Measurements from ENCODE around the gene TRIM37. TPM values are rescaled to one million over a fixed set of nuclear protein-coding genes. Genes with fewer than 3 reads are reported as not detected.
A peak's percentile ranks its signal among the peaks of the same experiment; 100 is the strongest.

TRIM37 gene
- total and polyA plus RNA-seq, 2 experiments from 2014 or later, result 25.6 to 30.0 TPM

DNA sequence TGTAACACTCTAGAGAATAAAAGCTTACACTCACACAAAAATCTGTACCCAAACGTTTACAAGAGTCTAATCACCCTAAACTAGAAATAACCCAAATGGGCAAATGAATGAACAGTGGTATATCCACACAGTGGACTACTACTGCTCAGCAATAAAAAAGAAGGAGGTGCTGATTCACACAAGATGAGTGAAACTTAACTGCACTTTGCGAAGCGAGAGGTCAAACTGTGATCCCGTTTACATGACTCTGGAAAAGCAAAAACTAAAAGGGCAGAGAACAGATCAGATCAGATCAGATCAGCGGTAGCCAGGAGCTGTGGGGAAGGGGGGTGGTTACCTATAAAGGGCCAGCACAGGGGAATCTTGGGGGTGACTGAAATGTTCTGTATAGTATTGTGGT, 113.4 kb downstream of the TRIM37 start:
- no peak for TF ChIP-seq CTCF (IDR thresholded peaks at IDR 0.05; ENCODE audit: low read depth, low read length)
- no peak for DNase-seq (ENCODE audit: low read depth in 1 of 2, low spot score in 1 of 2)
- peak overlapping the region; percentile 25 for H3K27ac ChIP-seq

DNA sequence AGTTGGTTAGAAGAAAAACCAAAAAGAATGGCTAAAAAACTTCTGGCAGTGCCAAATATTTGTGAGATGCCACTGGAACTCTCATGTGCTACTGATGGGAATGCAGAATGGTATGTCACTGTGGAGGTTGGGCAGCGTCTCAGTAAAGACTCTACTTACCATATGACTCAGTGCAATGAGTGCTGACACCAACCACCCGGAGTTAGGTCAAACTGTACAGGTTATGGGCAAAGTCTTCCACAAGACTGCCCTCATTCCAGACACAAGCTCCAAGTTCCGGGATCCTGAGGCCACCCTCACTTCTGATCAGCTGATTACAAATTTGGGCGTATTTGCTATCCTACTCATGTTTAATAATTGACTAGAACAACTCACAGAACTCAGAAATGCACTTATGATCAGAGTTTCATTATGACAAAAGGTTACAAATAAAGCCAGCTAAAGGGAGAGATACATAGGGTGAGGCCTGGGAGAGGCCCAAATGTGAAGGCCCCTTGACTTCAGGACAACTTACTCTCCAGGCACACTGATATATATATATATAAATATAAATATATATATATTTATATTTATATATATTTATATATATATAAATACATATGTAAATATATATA, 114.9 kb downstream of the TRIM37 start:
- DNase-seq (ENCODE audit: low read depth in 1 of 2, low spot score in 1 of 2), result peak in 1 of 2 donors; percentile 11
- no peak overlapping the region for H3K27ac ChIP-seq

More for the DNA sequence above, 113.4 kb downstream of the TRIM37 start:
- no peaks in the 10 kb centered on the region for H3K9me3 ChIP-seq (ENCODE audit: low read depth)
- H3K4me3 ChIP-seq, result no peak overlapping the region
- H3K27me3 ChIP-seq, result no peaks in the 10 kb centered on the region
- H3K36me3 ChIP-seq, result peaks cover 2% of the 10 kb centered on the region
- no peaks in the 10 kb centered on the region for H3K4me1 ChIP-seq (ENCODE audit: low read depth)

GRCh38 chr17:58989629-58990028, 117.1 kb downstream of the TRIM37 start:
- no peaks in the 10 kb centered on the region for H3K27me3 ChIP-seq
- H3K27ac ChIP-seq, result no peak overlapping the region
- peaks cover 7% of the 10 kb centered on the region for H3K4me1 ChIP-seq (ENCODE audit: low read depth)
- H3K36me3 ChIP-seq, result no peaks in the 10 kb centered on the region
- DNase-seq (ENCODE audit: low read depth in 1 of 2, low spot score in 1 of 2), result no peak
- no peak overlapping the region for H3K4me3 ChIP-seq
- no peak for TF ChIP-seq CTCF (IDR thresholded peaks at IDR 0.05; ENCODE audit: low read depth, low read length)
- no peaks in the 10 kb centered on the region for H3K9me3 ChIP-seq (ENCODE audit: low read depth)

More for the DNA sequence above, 114.9 kb downstream of the TRIM37 start:
- Histone ChIP-seq H3K36me3 (no peaks in the 10 kb centered on the region), H3K4me1 (ENCODE audit: low read depth) (no peaks in the 10 kb centered on the region), H3K27me3 (no peaks in the 10 kb centered on the region), H3K4me3 (no peak overlapping the region), H3K9me3 (ENCODE audit: low read depth) (no peaks in the 10 kb centered on the region)
- no peak for TF ChIP-seq CTCF (IDR thresholded peaks at IDR 0.05; ENCODE audit: low read depth, low read length)

- H3K36me3 ChIP-seq, result no peaks in the 10 kb centered on the region
- no peak for TF ChIP-seq CTCF (IDR thresholded peaks at IDR 0.05; ENCODE audit: low read depth, low read length)
- peak in 1 of 2 donors; percentile 19 for DNase-seq (ENCODE audit: low read depth in 1 of 2, low spot score in 1 of 2)
- no peaks in the 10 kb centered on the region for H3K27me3 ChIP-seq
- no peaks in the 10 kb centered on the region for H3K9me3 ChIP-seq (ENCODE audit: low read depth)
- peaks cover 7% of the 10 kb centered on the region for H3K4me1 ChIP-seq (ENCODE audit: low read depth)
- no peak overlapping the region for H3K4me3 ChIP-seq
- no peak overlapping the region for H3K27ac ChIP-seq
Observed at GRCh38 chr17:58985971-58986370, 120.7 kb downstream of the TRIM37 start.

DNA sequence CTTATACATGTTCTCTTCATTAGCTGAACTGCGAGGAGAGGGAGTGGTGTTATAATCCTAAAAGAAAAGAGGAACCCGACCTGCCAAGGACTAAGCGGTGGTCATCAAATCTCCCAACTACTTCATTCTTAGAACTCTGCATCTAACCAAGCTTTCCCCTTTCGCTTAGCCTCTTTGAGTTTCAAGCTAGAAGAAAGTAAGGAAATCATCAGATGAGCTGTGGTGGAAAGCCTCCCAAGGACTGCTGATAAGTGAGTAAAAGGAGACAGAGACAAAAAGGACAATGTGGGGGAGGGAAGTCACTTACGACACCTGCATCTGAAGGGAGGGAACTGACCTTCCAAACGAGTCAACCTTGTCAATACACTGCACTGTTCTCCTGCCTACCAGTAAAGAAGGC, 121.3 kb downstream of the TRIM37 start:
- no peak overlapping the region for H3K27ac ChIP-seq
- no peak for DNase-seq (ENCODE audit: low read depth in 1 of 2, low spot score in 1 of 2)
- TF ChIP-seq CTCF (IDR thresholded peaks at IDR 0.05; ENCODE audit: low read depth, low read length), result no peak
- no peak overlapping the region for H3K4me3 ChIP-seq
- no peaks in the 10 kb centered on the region for H3K27me3 ChIP-seq
- no peaks in the 10 kb centered on the region for H3K9me3 ChIP-seq (ENCODE audit: low read depth)
- H3K36me3 ChIP-seq, result no peaks in the 10 kb centered on the region
- H3K4me1 ChIP-seq (ENCODE audit: low read depth), result peaks cover 7% of the 10 kb centered on the region

Data from cardiac muscle cell (in vitro differentiated cells and primary cell).